HG02884 (cell line): Measurements from ENCODE around the gene PARL.

ENCODE experiments used
- ATAC-seq: cut with Tn5 transposase; IDR thresholded peaks from one replicate; pipeline ENCODE4 v1.9.1; 2021; ENCODE audit warnings: mild to moderate bottlenecking, moderate library complexity; ENCODE audit not compliant: unreplicated experiment

The PARL gene

DNA sequence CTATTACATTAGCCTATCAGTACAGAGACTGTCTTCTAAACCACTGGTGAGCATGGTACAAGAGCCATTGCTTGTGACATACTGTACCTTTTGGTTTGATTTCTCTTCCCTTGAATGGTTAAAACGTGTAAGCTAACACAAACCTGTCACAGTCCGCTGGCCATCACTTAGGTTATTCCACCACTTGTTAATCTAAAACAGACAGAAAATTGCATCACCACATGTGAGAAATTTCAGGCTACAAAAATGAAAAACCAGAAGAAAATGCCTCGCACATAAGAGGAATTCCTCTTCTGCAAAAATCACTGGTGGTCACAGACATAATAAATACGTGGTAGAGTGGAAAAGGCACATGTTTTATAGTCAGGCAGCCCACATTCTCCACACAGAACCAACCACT lies 22.1 kb downstream of the PARL start:
- ATAC-seq: no peak

DNA sequence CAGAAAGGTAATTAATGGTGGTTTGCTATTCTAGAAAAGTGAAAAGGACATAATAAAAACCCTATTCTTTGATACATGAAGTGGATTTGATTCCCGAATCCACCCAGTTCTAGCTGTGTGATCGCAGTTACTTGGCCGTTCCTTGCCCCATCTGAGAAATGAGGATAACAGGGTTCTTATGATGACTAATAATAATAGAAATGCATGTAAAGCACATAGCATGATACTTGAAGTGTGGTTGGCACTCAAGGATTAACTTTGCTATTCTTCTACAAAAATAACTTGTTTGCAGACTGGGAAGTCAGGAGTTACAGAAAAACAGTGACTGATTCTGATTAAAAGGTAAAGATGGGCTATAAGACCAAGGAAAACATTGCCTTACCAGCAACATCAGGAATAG lies 26.8 kb downstream of the PARL start:
- no peak for ATAC-seq

GRCh38 chr3:183854318-183855035 lies 30.2 kb downstream of the PARL start:
- no peak for ATAC-seq

DNA sequence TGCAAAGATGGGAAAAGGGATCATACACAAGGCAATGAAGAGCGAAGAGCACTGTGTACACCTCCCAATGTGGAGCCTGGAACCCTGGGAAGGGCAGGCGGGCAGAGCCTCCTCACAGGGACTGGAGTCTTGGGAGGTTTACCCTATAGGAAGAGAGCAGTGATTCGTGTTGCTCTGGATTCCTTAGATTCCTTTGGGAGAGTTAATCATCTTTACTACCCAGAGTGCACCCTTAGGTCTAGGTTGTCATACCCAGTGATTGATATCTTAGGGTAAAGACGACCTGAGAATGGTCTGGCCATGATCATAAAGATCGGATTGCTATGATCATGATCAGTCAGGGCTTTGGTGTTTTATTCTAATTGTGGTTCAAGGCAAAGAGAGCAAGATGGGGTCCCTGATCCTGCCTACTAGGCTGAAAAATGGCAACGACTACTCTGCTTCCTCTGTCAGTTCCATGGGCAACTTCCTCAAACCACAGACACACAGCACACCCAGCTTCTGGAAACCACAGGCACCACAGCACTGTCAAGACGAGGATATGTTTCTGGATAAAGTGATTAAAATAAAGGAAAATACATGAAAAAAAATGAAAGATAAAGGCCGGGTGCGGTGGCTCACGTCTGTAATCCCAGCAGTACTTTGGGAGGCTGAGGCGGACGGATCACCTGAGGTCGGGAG lies 38.9 kb downstream of the PARL start:
- no peak for ATAC-seq

- ATAC-seq: no peak
Observed at GRCh38 chr3:183845090-183845489, 39.6 kb downstream of the PARL start.

- ATAC-seq: no peak
Observed at GRCh38 chr3:183844606-183845005, 40.1 kb downstream of the PARL start.

DNA sequence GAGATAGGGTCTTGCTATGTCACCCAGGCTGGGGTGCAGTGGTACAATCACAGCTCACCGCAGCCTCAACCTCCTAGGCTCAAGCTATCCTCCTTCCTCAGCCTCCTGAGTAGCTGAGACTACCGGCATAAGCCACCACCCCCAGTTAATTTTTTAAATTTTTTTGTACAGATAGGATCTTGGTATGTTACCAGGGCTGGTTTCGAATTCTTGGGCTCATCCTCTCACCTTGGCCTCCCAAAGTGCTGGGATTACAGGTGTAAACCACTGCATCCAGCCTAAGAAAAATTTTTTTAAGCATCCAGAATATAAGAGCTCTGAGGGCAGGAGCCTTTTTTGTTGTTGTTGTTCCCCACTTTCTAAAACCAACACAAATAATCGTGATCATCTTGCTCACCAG lies 44.9 kb downstream of the PARL start:
- ATAC-seq: no peak

GRCh38 chr3:183837894-183838293 lies 46.8 kb downstream of the PARL start:
- no peak for ATAC-seq

- ATAC-seq: no peak
Observed at GRCh38 chr3:183837390-183837789, 47.3 kb downstream of the PARL start.

GRCh38 chr3:183833516-183833915 lies 51.2 kb downstream of the PARL start:
- no peak for ATAC-seq

DNA sequence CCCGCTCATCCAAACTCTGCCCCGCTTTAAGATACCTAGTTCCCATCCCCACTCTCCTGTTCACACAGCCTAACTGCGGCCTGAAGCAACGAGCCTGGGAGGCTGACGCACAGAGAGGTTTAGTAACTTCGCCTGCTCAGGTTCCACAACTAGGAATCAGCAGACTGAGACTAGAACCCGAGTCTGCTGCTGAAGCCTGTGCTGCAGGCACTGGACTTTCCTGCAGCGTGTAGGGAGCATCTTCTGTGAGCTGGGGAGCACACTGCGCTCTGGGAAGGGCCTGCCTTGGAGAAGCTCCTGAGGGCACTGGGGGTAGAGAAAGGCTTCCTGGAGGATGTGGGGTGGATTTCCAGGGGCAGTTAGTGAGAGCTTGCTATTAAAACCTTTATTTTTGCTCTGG lies 54.5 kb downstream of the PARL start:
- no peak for ATAC-seq

GRCh38 chr3:183829466-183829865 lies 55.2 kb downstream of the PARL start:
- no peak for ATAC-seq

- no peak for ATAC-seq
Observed at GRCh38 chr3:183828538-183828870, 56.2 kb downstream of the PARL start.

- no peak for ATAC-seq
Observed at GRCh38 chr3:183827809-183828537, 56.7 kb downstream of the PARL start.

DNA sequence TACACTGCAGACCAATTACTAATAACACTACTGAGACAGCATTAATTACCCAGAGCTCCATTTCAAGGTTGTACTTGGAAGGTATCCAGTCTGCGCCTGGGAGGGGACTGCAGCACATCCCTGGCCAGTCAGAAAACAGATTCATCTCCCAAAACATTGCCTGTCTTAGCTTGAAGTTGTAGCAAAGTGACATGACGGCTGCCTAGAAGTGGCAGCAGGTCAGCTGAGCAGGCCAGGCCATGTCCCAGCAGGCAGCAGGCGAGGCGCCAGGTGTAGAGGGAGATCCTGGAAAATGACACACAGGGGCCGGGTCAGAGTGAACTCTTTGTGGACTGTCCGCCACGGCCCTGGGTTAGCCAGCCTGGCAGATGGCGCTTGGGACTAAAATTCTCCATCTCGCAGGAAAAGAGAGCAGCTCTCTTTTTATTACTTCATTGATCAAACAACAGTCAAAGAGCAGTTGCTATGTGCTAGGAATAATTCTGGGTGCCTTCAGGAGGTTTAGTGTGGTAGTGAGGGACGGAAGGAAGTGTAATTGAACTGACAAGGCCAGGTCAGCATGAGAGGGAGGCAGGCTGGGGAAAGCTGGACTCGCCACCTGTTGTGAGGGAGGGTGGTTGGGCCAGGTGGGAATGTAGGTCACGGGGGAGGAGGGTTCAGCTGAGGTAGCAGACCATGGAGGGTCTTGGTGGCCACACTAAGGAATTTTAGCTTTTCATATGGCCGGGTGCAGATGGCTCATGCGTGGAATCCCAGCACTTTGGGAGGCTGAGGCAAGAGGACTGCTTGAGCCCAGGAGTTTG lies 58.0 kb downstream of the PARL start:
- ATAC-seq: no peak

DNA sequence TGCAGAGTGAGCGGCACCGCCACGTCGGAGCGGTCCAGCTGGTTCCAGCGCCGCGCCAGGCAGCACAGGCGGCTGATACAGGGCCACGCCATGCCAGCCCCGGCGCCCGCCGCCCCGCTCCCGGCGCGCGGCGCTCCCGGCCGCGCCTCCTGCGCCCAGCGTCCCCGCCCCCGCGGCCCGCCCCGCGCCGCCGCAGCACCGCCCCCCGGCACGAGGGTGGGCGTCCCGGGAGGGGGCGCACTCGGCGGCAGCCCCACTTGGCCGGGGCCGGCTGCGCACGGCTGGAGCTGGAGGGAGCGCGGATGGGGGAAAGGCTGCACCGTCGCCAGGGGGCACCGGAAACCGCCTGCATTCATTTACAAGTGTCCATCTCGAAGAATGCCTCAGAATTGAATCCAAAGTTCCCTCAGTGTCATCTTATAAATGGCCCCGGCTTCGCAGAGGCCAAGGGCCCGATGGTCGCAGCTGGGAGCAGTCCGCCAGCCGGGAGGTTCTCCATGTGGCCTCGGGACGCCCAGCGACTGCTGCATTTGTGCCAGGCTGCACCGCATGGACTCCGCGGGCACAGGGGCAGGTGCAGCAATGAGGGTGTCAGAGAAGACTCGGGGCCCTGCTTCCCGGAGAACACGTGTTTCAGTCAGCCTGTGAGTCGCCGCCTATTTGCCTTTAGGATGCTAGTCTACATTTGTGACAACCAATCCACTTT lies 59.1 kb downstream of the PARL start, which contains the start of gene MAP6D1:
TSS of gene MAP6D1 (minus strand) at position 122 of the 706 bp plus-strand sequence. CDS start at position 92, 30 bp downstream.
- ATAC-seq: no peak

GRCh38 chr3:183824761-183825455 lies 59.8 kb downstream of the PARL start:
- no peak for ATAC-seq

GRCh38 chr3:183823963-183824362 lies 60.7 kb downstream of the PARL start:
- no peak for ATAC-seq

DNA sequence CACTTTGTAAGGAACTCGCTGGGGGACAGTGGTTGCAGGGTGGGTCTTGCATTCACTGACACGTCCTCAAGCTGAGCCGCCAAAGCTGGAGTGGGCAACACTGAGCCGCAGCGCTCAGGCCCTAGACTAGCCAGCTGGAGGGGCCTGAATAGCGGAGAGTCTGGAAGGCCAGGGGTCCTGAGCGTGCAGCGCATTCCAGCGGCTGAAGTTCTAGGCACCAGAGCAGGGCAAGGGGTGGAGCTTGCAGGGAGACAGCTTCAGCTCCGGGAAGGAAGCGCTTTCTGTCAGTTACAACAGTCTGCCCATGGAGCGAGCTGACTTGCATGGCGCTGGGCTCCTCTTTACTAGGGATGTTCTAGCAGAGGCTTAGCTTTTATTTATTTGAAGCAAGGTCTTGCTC lies 62.0 kb downstream of the PARL start:
- no peak for ATAC-seq

DNA sequence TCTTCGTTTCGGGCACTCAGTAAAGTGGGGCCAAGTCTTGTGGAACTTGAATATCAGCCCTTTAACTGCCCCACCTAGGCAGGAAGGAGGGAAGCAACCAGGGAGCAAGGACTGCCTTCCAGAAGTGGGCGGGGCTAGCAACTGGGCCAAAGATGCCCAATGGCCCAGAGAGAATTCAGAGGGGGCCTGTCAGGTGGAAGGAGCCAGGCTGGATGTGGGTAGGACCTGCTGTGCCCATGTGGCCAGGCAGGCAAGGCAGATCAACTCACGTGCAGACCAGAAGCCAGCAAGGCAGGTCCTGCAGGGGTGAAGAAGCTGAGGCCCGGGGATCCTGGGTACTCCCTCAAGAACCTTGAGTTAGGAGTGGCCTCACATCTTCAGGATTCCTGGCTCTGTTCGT lies 64.8 kb downstream of the PARL start:
- ATAC-seq: no peak
